HG03045 (cell line): ENCODE measurements around the gene UNCX.

Experiments
- ATAC-seq: cut with Tn5 transposase; IDR thresholded peaks from one replicate; pipeline ENCODE4 v1.9.1; 2021; ENCODE audit warnings: mild to moderate bottlenecking, moderate library complexity; ENCODE audit not compliant: unreplicated experiment

The UNCX gene

GRCh38 chr7:1231214-1232102 is 1.2 kb upstream of the UNCX start:
- no peak for ATAC-seq

GRCh38 chr7:1232103-1232466 is 587 bp upstream of the UNCX start:
- no peak for ATAC-seq

GRCh38 chr7:1233333-1234048 is 819 bp downstream of the UNCX start:
- no peak for ATAC-seq

- ATAC-seq: no peak
These were observed 1.6 kb downstream of the UNCX start for GRCh38 chr7:1234049-1234880.

- ATAC-seq: no peak
These were observed 2.3 kb downstream of the UNCX start for GRCh38 chr7:1234881-1235500.

GRCh38 chr7:1235501-1236131 is 2.9 kb downstream of the UNCX start:
- no peak for ATAC-seq

GRCh38 chr7:1236132-1236661 is 3.5 kb downstream of the UNCX start:
- no peak for ATAC-seq

GRCh38 chr7:1236831-1237701 is 4.4 kb downstream of the UNCX start:
- ATAC-seq: no peak

- ATAC-seq: no peak
These were observed 5.1 kb downstream of the UNCX start for GRCh38 chr7:1237704-1238255.

- ATAC-seq: no peak
These were observed 5.8 kb downstream of the UNCX start for GRCh38 chr7:1238450-1238882.

GRCh38 chr7:1238931-1239802 is 6.5 kb downstream of the UNCX start:
- ATAC-seq: no peak

- ATAC-seq: no peak
These were observed 7.3 kb downstream of the UNCX start for GRCh38 chr7:1239803-1240516.

GRCh38 chr7:1240517-1241257 is 8.0 kb downstream of the UNCX start:
- ATAC-seq: no peak

- no peak for ATAC-seq
These were observed 8.6 kb downstream of the UNCX start for GRCh38 chr7:1241258-1241602.

- no peak for ATAC-seq
These were observed 9.1 kb downstream of the UNCX start for GRCh38 chr7:1241603-1242255.

GRCh38 chr7:1242256-1242605 is 9.6 kb downstream of the UNCX start:
- no peak for ATAC-seq
